HepG2 (cell line): ENCODE data around the gene KRTAP1-5. TPM values are rescaled to one million over a fixed set of nuclear protein-coding genes. Genes with fewer than 3 reads are reported as not detected.

Source experiments
- ARNT ChIP-seq: fragments of 450-650 bp; IDR thresholded peaks from 2 replicates; pipeline ENCODE4 v1.6.1; 2017
- BORCS8-MEF2B ChIP-seq: sonication (generic); formaldehyde crosslinking; IDR thresholded peaks from 2 replicates; pipeline ENCODE4 v1.8.0; 2022; ENCODE audit warnings: mild to moderate bottlenecking, missing genetic modification reagents
- CENPT ChIP-seq: sonication (generic); formaldehyde crosslinking; IDR thresholded peaks from 2 replicates; pipeline ENCODE4 v1.8.0; 2022; ENCODE audit warnings: low read depth, mild to moderate bottlenecking, moderate library complexity, missing genetic modification reagents
- FOXA1 ChIP-seq, 2 experiments: fragments of 450-650 bp in 1 of 2; sonication (generic) in 1 of 2; formaldehyde crosslinking in 1 of 2; IDR thresholded peaks; 2 replicates each; pipeline versions ENCODE4 v1.4.0 to v1.6.1; 2016 to 2020; ENCODE audit warnings: missing genetic modification reagents in 1 of 2
- FOXA3 ChIP-seq: IDR thresholded peaks from 2 replicates; pipeline ENCODE4 v1.6.1; 2016; ENCODE audit warnings: missing genetic modification reagents, missing compliant biosample characterization
- FOXK2 ChIP-seq: fragments of 450-650 bp; IDR thresholded peaks from 2 replicates; pipeline ENCODE4 v1.6.1; 2016
- HES4 ChIP-seq: sonication (generic); formaldehyde crosslinking; IDR thresholded peaks from 2 replicates; pipeline ENCODE4 v1.9.0; 2021; ENCODE audit warnings: mild to moderate bottlenecking, missing genetic modification reagents, borderline replicate concordance
- HNF4G ChIP-seq, 2 experiments: sonication (generic) in 1 of 2; formaldehyde crosslinking in 1 of 2; IDR thresholded peaks; 2 replicates each; pipeline versions ENCODE4 v1.4.0 to v1.6.1; 2011 to 2020; ENCODE audit warnings: borderline replicate concordance in 2 of 2, low read depth in 2 of 2, mild to moderate bottlenecking in 2 of 2, low read length in 1 of 2, missing genetic modification reagents in 1 of 2, moderate library complexity in 1 of 2
- KAT2B ChIP-seq: fragments of 150-350 bp; IDR thresholded peaks from 2 replicates; pipeline ENCODE4 v1.6.1; 2014; ENCODE audit warnings: low read depth, low read length, borderline replicate concordance
- KMT2A ChIP-seq: sonication (generic); formaldehyde crosslinking; IDR thresholded peaks from 2 replicates; pipeline ENCODE4 v1.4.0; 2020; ENCODE audit warnings: missing genetic modification reagents
- LCORL ChIP-seq, 2 experiments: fragments of 450-650 bp in 1 of 2; sonication (generic) in 1 of 2; formaldehyde crosslinking in 1 of 2; IDR thresholded peaks; 2 replicates each; pipeline versions ENCODE4 v1.5.0 to v1.6.1; 2017 to 2020; ENCODE audit warnings: antibody characterized with exemption in 1 of 2, missing genetic modification reagents in 1 of 2
- MTF2 ChIP-seq: sonication (generic); formaldehyde crosslinking; IDR thresholded peaks from 2 replicates; pipeline ENCODE4 v1.5.0; 2020; ENCODE audit warnings: missing genetic modification reagents, borderline replicate concordance
- PHF20 ChIP-seq: sonication (generic); formaldehyde crosslinking; IDR thresholded peaks from 2 replicates; pipeline ENCODE4 v1.5.0; 2020; ENCODE audit warnings: mild to moderate bottlenecking, missing genetic modification reagents
- RARA ChIP-seq: IDR thresholded peaks from 2 replicates; pipeline ENCODE4 v1.6.1; 2016; ENCODE audit warnings: missing genetic modification reagents, missing compliant biosample characterization
- SP140L ChIP-seq: sonication (generic); formaldehyde crosslinking; IDR thresholded peaks from 2 replicates; pipeline ENCODE4 v1.4.0; 2020; ENCODE audit warnings: missing genetic modification reagents, borderline replicate concordance
- TOPORS ChIP-seq: sonication (generic); formaldehyde crosslinking; IDR thresholded peaks from 2 replicates; pipeline ENCODE4 v1.8.0; 2023; ENCODE audit warnings: mild to moderate bottlenecking, missing genetic modification reagents
- TSC22D2 ChIP-seq: sonication (generic); formaldehyde crosslinking; IDR thresholded peaks from 2 replicates; pipeline ENCODE4 v1.5.1; 2020; ENCODE audit warnings: missing genetic modification reagents, mild to moderate bottlenecking, borderline replicate concordance
- ZBTB42 ChIP-seq: sonication (generic); formaldehyde crosslinking; IDR thresholded peaks from 2 replicates; pipeline ENCODE4 v1.5.0; 2020; ENCODE audit warnings: mild to moderate bottlenecking, missing genetic modification reagents
- ZFP41 ChIP-seq: sonication (generic); formaldehyde crosslinking; IDR thresholded peaks from 2 replicates; pipeline ENCODE4 v1.4.0; 2020; ENCODE audit warnings: mild to moderate bottlenecking, missing genetic modification reagents, borderline replicate concordance
- ZMYM3 ChIP-seq: sonication (generic); formaldehyde crosslinking; IDR thresholded peaks from 2 replicates; pipeline ENCODE4 v1.5.1; 2020; ENCODE audit warnings: mild to moderate bottlenecking, missing genetic modification reagents
- ZNF143 ChIP-seq: sonication (generic); formaldehyde crosslinking; IDR thresholded peaks from 2 replicates; pipeline ENCODE4 v1.4.0; 2020; ENCODE audit warnings: missing genetic modification reagents
- ZNF468 ChIP-seq: sonication (generic); formaldehyde crosslinking; IDR thresholded peaks from 2 replicates; pipeline ENCODE4 v1.8.0; 2022; ENCODE audit warnings: mild to moderate bottlenecking, moderate library complexity, missing genetic modification reagents
- ZNF768 ChIP-seq: sonication (generic); formaldehyde crosslinking; IDR thresholded peaks from 2 replicates; pipeline ENCODE4 v1.4.0; 2020; ENCODE audit warnings: missing genetic modification reagents
- ZNF781 ChIP-seq: sonication (generic); formaldehyde crosslinking; IDR thresholded peaks from 2 replicates; pipeline ENCODE4 v1.5.1; 2020; ENCODE audit warnings: borderline replicate concordance, mild to moderate bottlenecking, missing genetic modification reagents; ENCODE audit errors: not compliant biosample characterization
- ZNF800 ChIP-seq: sonication (generic); formaldehyde crosslinking; IDR thresholded peaks from 2 replicates; pipeline ENCODE4 v1.4.0; 2020; ENCODE audit warnings: missing genetic modification reagents
- ZSCAN12 ChIP-seq: sonication (generic); formaldehyde crosslinking; IDR thresholded peaks from 2 replicates; pipeline ENCODE4 v1.9.0; 2021; ENCODE audit warnings: mild to moderate bottlenecking, missing genetic modification reagents
- polyA plus RNA-seq, 8 experiments: library from polyadenylated mRNA; depleted of rRNA in 3 of 8; stranded (reverse) in 7 of 8; unstranded in 1 of 8; fragments of >200 nt; fragmentation: Illumina TruSeq in 4 of 8; extraction: Trizol in 4 of 8; gene quantifications; 2 replicates each; pipeline versions ENCODE4 v1.2.1 to v1.2.3, GENCODE V29; 2011 to 2016; ENCODE audit warnings: low read depth in 4 of 8, missing spikeins in 1 of 8, mixed read lengths in 1 of 8; ENCODE audit not compliant: insufficient read depth in 1 of 8
- total RNA-seq, 5 experiments: library from RNA; depleted of rRNA; stranded (reverse); fragments of >200 nt; fragmentation: Illumina TruSeq; extraction: Trizol; gene quantifications; 2 replicates each; pipeline ENCODE4 v1.2.3, GENCODE V29; 2016; ENCODE audit warnings: low read depth in 1 of 5
- TF ChIP-seq, protein P1 (sequence below): sonication (generic); IDR thresholded peaks from 2 replicates; pipeline ENCODE4 v1.6.1; 2016; ENCODE audit warnings: low read depth, borderline replicate concordance
- TF ChIP-seq, protein P2 (sequence below): sonication (generic); formaldehyde crosslinking; IDR thresholded peaks from 2 replicates; pipeline ENCODE4 v1.5.1; 2020; ENCODE audit warnings: missing genetic modification reagents, mild to moderate bottlenecking, borderline replicate concordance

Gene KRTAP1-5
- total and polyA plus RNA-seq, 2 of the 13 experiments (the other 11 are each of a cell fraction or from before 2014, with no cell fraction given), result 0.09 TPM; not detected in 1

DNA sequence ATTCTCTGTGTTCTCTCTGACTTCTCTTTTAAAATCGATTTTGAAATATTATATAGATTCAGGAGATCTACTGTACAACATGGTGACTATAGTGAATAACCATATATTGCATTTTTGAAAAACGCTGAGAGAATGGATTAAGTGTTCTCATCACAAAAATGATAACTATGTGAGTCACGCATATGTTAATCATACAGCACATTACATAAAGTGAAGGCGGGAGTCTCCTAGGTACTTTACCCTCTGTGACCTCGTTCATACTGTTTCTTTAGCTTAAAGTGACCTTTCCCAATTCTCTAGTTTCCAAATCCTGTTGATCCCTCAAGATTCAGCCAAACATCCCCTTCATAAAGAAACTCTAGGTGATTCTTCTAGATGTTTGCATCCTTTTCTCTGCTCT lies 24.2 kb downstream of the KRTAP1-5 start (continued):
- TF ChIP-seq, protein P1, sequence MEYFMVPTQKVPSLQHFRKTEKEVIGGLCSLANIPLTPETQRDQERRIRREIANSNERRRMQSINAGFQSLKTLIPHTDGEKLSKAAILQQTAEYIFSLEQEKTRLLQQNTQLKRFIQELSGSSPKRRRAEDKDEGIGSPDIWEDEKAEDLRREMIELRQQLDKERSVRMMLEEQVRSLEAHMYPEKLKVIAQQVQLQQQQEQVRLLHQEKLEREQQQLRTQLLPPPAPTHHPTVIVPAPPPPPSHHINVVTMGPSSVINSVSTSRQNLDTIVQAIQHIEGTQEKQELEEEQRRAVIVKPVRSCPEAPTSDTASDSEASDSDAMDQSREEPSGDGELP, result no peak
- TF ChIP-seq ZFP41 (CRISPR knock-in tag), result no peak
- TF ChIP-seq ZNF143 (CRISPR knock-in tag), result no peak
- TF ChIP-seq TSC22D2 (CRISPR knock-in tag), result no peak
- no peak for TF ChIP-seq ZMYM3 (CRISPR knock-in tag)
- TF ChIP-seq ZBTB42 (CRISPR knock-in tag), result no peak
- no peak for TF ChIP-seq CENPT (CRISPR knock-in tag)
- no peak for TF ChIP-seq ZNF768 (CRISPR knock-in tag)
- no peak for TF ChIP-seq TOPORS (CRISPR knock-in tag)
- no peak for TF ChIP-seq HES4
- TF ChIP-seq MTF2 (CRISPR knock-in tag), result no peak
- no peak for TF ChIP-seq KMT2A (CRISPR knock-in tag)
- no peak for TF ChIP-seq FOXK2
- TF ChIP-seq LCORL (IDR thresholded peaks at IDR 0.05), result no peak
- no peak for TF ChIP-seq LCORL (CRISPR knock-in tag; IDR thresholded peaks at IDR 0.05)
- TF ChIP-seq ZSCAN12, result no peak
- TF ChIP-seq KAT2B, result no peak
- peak; percentile 78 for TF ChIP-seq RARA (CRISPR knock-in tag)
- TF ChIP-seq ZNF800 (CRISPR knock-in tag), result no peak
- no peak for TF ChIP-seq PHF20 (CRISPR knock-in tag)
- TF ChIP-seq FOXA1 (IDR thresholded peaks at IDR 0.05), result no peak
- no peak for TF ChIP-seq FOXA1 (CRISPR knock-in tag; IDR thresholded peaks at IDR 0.05)
- TF ChIP-seq BORCS8-MEF2B (CRISPR knock-in tag), result no peak
- no peak for TF ChIP-seq ZNF781
- TF ChIP-seq FOXA3 (CRISPR knock-in tag), result peak; percentile 31; the same call in 1 of the 2 replicates
- peak; percentile 38; the same call in 1 of the 2 replicates for TF ChIP-seq HNF4G (IDR thresholded peaks at IDR 0.05; ENCODE audit: borderline replicate concordance, low read depth, low read length)
- no peak for TF ChIP-seq HNF4G (CRISPR knock-in tag; IDR thresholded peaks at IDR 0.05; ENCODE audit: borderline replicate concordance, low read depth)
- TF ChIP-seq ZNF468, result no peak
- TF ChIP-seq ARNT, result no peak
- TF ChIP-seq, protein P2, sequence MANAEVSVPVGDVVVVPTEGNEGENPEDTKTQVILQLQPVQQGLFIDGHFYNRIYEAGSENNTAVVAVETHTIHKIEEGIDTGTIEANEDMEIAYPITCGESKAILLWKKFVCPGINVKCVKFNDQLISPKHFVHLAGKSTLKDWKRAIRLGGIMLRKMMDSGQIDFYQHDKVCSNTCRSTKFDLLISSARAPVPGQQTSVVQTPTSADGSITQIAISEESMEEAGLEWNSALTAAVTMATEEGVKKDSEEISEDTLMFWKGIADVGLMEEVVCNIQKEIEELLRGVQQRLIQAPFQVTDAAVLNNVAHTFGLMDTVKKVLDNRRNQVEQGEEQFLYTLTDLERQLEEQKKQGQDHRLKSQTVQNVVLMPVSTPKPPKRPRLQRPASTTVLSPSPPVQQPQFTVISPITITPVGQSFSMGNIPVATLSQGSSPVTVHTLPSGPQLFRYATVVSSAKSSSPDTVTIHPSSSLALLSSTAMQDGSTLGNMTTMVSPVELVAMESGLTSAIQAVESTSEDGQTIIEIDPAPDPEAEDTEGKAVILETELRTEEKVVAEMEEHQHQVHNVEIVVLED (CRISPR knock-in tag), result no peak
- no peak for TF ChIP-seq SP140L (CRISPR knock-in tag)
